Bronchial epithelial cell (primary cell): ENCODE measurements around the gene GCH1. TPM values are rescaled to one million over a fixed set of nuclear protein-coding genes. Genes with fewer than 3 reads are reported as not detected.

ENCODE experiments used
- DNase-seq: peaks from one replicate; pipeline ENCODE4 v3.0.0-alpha.2; 2010; ENCODE audit warnings: low read depth
- FAIRE-seq: peaks from 2 replicates; lab custom pipeline; 2011; peaks lifted over from hg19 to GRCh38; lab: Jason Lieb, UNC
- H3K27me3 ChIP-seq: 2 replicates; pipeline ENCODE4 v1.5.1; 2011; ENCODE audit warnings: low read length; ENCODE audit not compliant: control insufficient read depth, insufficient read depth
- H3K36me3 ChIP-seq: 2 replicates; pipeline ENCODE4 v1.5.1; 2011; ENCODE audit warnings: low read length; ENCODE audit not compliant: control insufficient read depth, insufficient read depth
- H3K4me3 ChIP-seq: 2 replicates; pipeline ENCODE4 v1.5.1; 2011; ENCODE audit warnings: mild to moderate bottlenecking, low read depth, low read length, control low read depth
- total RNA-seq: library from RNA; depleted of rRNA; stranded (reverse); fragments of >200 nt; gene quantifications from 2 replicates; pipeline ENCODE4 v1.2.1, GENCODE V29; 2014
- TF ChIP-seq, protein P1 (sequence below): IDR thresholded peaks from 2 replicates; pipeline ENCODE4 v1.5.1; 2011; ENCODE audit warnings: mild to moderate bottlenecking, moderate library complexity, low read length, control low read depth, inconsistent platforms; ENCODE audit not compliant: insufficient read depth, severe bottlenecking

The GCH1 gene
- total RNA-seq, 1 donor from 2014 or later = 9.0 TPM

DNA sequence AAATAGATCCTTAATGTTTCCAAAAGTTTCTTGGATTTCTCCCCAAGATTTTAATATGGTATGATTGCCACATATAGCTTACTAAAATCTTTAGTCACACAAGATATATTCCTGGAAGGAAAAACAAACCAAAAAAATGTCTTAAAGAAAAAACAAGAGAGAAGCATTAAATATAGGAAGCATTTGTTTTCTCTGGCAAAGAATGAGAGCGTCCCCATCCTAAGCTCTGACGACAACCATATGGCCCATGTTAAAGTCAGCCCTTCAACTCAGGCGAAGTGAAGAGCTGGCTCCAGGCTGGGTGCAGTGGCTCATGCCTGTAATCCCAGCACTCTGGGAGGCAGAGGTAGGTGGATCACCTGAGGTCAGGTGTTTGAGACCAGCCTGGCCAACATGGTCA, 35.6 kb downstream of the GCH1 start:
- DNase-seq (no peak), FAIRE-seq (no peak)
- H3K27me3 ChIP-seq = no peaks in the 10 kb centered on the region
- H3K4me3 ChIP-seq = no peak overlapping the region
- H3K36me3 ChIP-seq = no peaks in the 10 kb centered on the region
- TF ChIP-seq, protein P1, sequence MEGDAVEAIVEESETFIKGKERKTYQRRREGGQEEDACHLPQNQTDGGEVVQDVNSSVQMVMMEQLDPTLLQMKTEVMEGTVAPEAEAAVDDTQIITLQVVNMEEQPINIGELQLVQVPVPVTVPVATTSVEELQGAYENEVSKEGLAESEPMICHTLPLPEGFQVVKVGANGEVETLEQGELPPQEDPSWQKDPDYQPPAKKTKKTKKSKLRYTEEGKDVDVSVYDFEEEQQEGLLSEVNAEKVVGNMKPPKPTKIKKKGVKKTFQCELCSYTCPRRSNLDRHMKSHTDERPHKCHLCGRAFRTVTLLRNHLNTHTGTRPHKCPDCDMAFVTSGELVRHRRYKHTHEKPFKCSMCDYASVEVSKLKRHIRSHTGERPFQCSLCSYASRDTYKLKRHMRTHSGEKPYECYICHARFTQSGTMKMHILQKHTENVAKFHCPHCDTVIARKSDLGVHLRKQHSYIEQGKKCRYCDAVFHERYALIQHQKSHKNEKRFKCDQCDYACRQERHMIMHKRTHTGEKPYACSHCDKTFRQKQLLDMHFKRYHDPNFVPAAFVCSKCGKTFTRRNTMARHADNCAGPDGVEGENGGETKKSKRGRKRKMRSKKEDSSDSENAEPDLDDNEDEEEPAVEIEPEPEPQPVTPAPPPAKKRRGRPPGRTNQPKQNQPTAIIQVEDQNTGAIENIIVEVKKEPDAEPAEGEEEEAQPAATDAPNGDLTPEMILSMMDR = no peak

DNA sequence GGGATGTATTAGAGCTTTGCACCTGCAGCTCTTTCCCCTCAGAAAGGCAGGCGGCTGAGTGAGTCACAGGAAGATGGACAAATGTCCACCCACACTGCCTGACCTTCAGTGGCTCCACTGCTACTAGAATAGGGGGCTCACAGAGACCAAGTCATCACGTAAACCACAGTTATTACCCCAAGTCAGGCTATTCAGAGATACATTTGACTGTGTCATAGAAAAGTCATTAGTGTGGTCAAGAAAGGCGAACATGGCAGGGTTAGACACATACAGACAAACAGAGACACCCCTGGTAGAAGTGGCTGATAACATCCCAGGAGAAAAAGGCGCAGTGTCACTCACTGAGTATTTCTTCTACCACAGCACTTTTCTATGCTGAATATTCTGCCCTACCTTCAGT, 36.0 kb downstream of the GCH1 start:
- TF ChIP-seq, protein P1 = no peak
- Histone ChIP-seq H3K36me3 (no peaks in the 10 kb centered on the region), H3K27me3 (no peaks in the 10 kb centered on the region), H3K4me3 (no peak overlapping the region)
- FAIRE-seq (no peak), DNase-seq (no peak)

DNA sequence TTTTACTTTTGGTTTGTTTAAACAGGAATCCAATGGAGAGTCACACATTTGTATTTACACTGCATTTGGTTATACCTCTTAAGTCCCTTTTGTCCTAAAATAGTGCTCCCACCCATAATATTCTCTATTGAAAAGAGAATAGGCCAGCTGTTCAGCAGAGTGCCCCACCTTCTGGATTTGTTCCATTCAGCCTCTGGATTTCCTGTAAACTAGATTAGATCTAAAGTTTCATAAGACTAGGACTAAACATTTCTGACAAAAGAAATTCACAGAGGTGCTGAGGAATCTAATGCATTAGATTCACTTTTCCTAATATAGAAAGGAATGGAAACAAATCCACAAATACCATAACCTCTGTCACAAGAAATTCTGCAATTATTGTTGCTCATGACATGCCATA, 38.1 kb downstream of the GCH1 start:
- FAIRE-seq (no peak), DNase-seq (no peak)
- H3K27me3 ChIP-seq = no peaks in the 10 kb centered on the region
- TF ChIP-seq, protein P1 = no peak
- H3K36me3 ChIP-seq = no peaks in the 10 kb centered on the region
- H3K4me3 ChIP-seq = no peak overlapping the region

DNA sequence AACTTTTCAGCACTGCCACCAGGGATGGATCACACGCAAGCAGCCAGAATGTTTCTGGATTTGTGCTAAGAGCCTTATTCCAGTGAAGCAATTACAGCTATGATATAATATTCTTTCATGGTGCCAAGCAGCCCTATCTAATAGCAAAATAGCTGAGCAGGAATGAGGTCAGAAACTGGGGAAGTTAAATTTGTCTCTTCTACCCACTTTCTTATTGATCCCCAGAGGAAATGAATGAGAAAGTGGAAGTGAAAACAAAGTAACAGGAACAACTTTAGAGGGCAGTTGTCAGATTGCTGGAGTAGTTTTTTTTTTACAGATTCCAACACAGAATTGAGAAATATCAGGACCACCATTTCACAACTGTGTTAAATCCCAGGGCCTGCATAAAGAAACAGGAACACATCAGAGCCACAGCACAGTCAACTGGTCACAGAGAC, 44.8 kb downstream of the GCH1 start:
- TF ChIP-seq, protein P1 = no peak
- no peak overlapping the region for H3K4me3 ChIP-seq
- no peak for FAIRE-seq
- no peaks in the 10 kb centered on the region for H3K27me3 ChIP-seq
- no peaks in the 10 kb centered on the region for H3K36me3 ChIP-seq
- DNase-seq = no peak

DNA sequence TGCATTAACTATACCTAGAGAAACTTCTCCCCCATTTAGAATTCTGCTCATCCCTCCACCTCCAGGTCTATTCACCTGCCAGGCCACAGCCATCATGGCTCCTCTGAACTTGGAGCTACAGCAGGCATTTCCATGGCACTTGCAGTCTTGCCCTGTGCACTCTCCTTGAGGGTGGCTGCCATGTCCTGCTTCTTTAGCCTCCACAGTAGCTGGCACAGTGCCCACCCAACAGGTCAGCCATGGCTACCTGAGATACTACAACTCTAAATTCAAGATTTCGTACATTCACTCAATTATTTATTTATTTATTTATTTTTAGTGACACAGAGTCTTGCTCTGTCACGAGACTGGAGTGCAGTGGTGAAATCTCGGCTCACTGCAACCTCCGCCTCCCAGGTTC, 46.5 kb downstream of the GCH1 start:
- H3K4me3 ChIP-seq = no peak overlapping the region
- no peak for DNase-seq
- no peak for FAIRE-seq
- H3K27me3 ChIP-seq = no peaks in the 10 kb centered on the region
- H3K36me3 ChIP-seq = no peaks in the 10 kb centered on the region
- TF ChIP-seq, protein P1 = no peak

DNA sequence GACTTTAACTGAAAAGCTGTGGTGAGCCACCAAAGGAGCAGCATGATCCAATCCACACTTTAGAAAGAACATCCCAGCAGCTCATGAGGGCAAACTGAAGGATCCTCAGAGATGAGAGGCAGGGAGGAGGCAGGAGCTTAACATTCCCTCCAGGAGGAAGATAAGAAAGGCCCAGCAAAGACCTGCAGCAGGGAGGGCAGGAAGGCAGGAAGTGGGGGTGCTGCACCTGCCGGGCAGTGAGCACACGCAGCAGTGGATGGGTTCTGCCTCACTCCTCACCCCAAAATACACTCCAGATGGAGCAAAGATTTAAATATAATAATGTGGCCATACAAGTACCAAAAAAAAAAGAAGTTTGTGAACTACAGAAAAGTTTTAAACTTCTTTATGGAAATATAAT, 48.4 kb downstream of the GCH1 start:
- TF ChIP-seq, protein P1 = no peak
- no peaks in the 10 kb centered on the region for H3K27me3 ChIP-seq
- FAIRE-seq (no peak), DNase-seq (no peak)
- no peak overlapping the region for H3K4me3 ChIP-seq
- no peaks in the 10 kb centered on the region for H3K36me3 ChIP-seq
